Measurements from ENCODE around the gene TRAPPC6A. TPM values are rescaled to one million over a fixed set of nuclear protein-coding genes. Genes with fewer than 3 reads are reported as not detected.

Gene TRAPPC6A
- total RNA-seq, 2 donors from 2014 or later, result 17.5 to 33.5 TPM

DNA sequence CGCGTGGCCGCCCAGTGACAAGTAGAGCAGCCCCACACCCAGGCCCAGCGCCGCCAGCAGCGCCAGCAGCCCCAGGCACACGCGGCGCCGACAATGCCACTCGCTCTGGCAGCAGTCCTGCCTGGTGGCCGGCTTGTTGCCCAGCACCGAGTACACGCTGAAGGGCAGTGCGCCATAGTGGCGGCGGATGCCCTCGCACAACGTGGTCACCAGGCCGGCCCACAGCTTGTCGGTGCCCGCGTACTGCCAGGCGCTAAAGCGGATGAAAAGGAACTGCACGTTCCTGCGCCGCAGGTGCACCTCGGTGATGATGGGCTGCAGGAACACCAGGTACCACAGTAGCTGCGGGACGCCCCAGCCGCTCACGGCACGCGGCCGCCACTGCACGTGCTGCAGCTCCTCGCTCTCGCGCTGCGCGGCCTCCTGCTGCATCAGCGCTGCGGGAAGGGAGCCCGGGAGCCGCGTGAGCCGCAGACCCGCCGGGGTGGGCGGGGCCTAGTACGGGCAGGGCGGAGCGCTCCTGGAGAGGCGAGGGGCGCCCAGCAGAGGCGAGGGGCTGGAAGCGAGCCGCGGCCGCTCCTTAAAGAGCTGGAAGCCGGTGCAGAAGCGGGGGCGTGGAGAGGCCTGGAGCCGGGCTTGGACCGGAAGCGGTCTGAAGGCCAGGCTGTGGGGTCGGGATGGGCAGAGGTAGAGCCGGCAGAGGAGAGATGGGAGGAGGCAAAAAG lies 24.5 kb downstream of the TRAPPC6A start:
- DNase-seq (ENCODE audit: low spot score) (no peak), ATAC-seq (peak; percentile 20 to 25)
- Mint-ChIP-seq H3K4me1 (ENCODE audit: low read depth in 2 of 2) (peaks cover 11 to 19% of the 10 kb centered on the region in 2 donors), H3K27ac (no peak overlapping the region), H3K27me3 (peaks cover 6 to 19% of the 10 kb centered on the region in 2 donors), H3K9me3 (no peaks in the 10 kb centered on the region), H3K36me3 (no peaks in the 10 kb centered on the region), H3K4me3 (peak overlapping the region; percentile 73)

DNA sequence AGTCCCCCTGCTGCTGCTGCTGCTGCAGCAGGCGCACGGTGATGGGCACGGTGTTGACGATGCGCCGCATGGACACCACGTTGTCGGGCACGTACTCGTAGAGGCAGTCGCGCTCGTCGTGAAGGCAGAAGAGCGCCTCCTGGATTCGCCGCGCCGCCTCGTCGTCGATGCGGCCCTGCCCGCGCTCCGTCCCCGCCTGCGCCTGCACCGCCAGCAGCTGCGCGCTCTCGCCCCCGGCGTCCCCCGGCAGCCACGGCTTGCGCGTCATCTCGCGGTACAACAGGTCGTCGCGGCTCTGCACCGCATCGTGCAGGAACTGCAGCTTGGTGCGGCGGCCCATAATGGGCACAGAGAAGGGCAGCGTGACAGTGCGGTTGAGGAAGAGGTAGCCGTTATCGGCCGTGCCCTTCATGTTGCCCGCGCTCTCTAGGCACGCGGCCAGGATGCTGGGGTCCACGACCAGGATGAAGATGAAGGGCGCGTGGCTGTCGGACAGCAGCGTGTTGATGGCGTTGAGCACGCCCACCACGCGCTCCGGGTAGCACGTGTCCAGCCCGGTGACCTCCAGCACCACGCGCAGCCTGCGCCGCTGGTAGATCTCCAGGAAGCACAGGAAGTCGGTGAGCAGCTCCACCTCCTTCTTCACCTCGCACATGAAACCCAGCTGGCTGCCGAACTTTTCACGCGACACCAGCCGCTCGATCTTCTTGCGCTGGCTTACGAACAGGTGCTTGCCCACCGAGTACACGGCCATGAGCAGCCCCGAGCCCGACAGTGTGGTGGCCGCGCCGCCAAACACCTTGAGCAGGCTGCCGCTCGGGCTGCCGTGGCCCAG lies 25.3 kb downstream of the TRAPPC6A start:
- H3K4me1 Mint-ChIP-seq (ENCODE audit: low read depth in 2 of 2), result peaks cover 11 to 14% of the 10 kb centered on the region in 2 donors
- H3K27ac Mint-ChIP-seq, result peak overlapping the region in 1 of 2 donors; percentile 41
- no peak for DNase-seq (ENCODE audit: low spot score)
- peak overlapping the region; percentile 73 for H3K4me3 Mint-ChIP-seq
- peak; percentile 73 to 74 for ATAC-seq
- no peaks in the 10 kb centered on the region for H3K36me3 Mint-ChIP-seq
- peaks cover 0 to 15% of the 10 kb centered on the region in 2 donors for H3K27me3 Mint-ChIP-seq
- H3K9me3 Mint-ChIP-seq, result no peaks in the 10 kb centered on the region

DNA sequence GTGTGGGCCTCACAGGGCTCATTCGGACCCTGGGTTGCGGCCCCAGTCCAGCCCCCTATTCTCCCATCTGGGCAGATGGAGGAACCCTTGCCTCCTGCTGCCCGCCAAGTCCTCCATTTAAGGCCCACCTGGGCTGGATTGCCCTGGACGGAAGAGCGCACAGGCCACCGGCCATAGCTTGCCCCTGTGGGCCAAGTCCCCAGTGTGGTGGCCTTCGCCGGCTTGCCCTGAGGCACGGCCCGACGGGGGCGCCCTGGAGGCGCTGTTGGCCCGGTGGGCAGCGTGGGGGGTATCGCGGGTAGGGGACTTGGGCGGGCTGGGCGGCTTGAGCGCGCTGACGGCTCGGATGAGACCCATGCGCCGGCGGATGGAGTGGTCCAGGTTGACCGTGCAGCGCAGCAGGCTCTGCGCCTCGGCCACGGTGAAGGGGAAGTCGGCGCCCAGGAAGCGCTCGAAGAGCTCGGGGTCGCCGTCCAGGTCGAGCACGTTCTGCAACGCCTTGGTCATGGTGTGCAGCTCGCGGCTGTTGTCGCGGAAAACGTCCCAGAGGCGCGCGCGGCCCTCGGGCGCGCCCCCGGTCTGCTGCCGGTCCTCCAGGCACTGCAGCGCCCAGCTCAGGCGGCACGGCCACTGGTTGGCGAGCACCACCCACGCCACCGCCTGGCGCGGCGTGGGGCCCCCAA lies 26.1 kb downstream of the TRAPPC6A start:
- DNase-seq (ENCODE audit: low spot score) (no peak), ATAC-seq (no peak)
- no peaks in the 10 kb centered on the region for H3K9me3 Mint-ChIP-seq
- no peaks in the 10 kb centered on the region for H3K36me3 Mint-ChIP-seq
- no peak overlapping the region for H3K27ac Mint-ChIP-seq
- H3K4me3 Mint-ChIP-seq, result peak overlapping the region; percentile 73
- peaks cover 0 to 11% of the 10 kb centered on the region in 2 donors for H3K27me3 Mint-ChIP-seq
- H3K4me1 Mint-ChIP-seq (ENCODE audit: low read depth in 2 of 2), result peaks cover 11 to 14% of the 10 kb centered on the region in 2 donors

DNA sequence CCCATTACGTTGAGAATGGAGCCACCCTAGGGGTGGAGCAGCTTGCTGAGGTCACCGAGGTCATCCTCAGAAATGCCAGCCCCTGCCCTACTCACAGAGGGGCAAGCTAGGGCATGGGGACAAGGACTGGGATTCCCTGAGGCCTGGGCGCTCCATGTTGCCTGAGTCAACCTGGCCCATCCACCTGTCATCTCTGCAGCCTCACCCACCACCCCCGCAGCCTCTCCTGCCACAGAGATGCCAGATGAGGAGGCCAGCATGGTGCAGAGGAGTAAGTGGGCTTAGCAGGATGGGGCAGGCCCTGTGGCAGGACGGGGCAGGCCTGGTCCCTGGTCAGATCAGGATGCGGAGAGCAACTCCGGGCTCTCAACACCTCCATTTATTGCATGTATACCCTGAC lies 26.7 kb downstream of the TRAPPC6A start:
- Mint-ChIP-seq H3K27me3 (peaks cover 0 to 11% of the 10 kb centered on the region in 2 donors), H3K9me3 (no peaks in the 10 kb centered on the region), H3K27ac (no peak overlapping the region), H3K36me3 (no peaks in the 10 kb centered on the region), H3K4me1 (ENCODE audit: low read depth in 2 of 2) (peaks cover 11 to 14% of the 10 kb centered on the region in 2 donors), H3K4me3 (no peak overlapping the region)
- DNase-seq (ENCODE audit: low spot score), result no peak
- ATAC-seq, result no peak

DNA sequence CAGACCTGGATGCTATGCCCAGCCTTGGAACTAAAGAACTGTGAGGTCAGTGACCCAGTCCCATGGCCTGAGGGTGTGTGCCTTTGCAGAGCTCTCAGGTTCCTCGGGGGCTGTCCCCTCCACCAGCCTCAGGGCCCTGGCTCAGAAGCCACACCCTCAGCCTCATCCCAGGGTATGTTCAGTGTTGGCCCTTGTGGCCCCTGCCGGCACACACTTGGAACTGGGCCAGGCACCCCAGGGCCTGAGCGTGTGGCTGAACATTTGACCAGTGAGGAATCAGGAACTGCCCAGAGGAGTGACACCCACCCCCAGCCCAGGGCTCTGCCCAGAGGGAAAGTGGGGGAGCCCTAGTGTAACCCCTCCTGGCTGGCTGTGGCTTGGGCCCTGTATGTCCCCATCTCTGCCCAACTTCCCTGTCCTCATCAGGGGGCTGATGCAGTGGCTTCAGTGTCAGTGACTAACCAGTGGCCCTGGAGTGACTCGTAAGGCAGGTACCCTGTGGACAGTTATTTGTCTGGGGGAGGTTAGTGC lies 27.2 kb downstream of the TRAPPC6A start:
- no peak overlapping the region for H3K4me3 Mint-ChIP-seq

DNA sequence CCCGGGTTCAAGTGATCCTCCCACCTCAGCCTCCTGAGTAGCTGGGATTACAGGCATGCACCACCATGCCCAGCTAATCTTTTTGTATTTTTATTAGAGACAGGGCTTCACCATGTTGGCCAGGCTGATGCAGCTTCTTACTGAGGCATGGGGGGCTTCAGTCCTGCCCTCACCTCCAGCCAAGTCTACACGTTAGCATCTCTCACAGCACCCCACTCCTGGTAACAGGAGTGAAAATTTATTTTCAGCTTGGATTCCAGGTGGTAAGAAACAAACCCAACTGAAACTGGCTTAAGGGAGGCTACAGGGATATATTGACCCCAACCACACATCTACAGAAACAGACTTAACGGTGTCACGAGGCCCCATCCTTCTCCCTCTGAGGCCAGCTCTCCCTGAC lies 27.9 kb downstream of the TRAPPC6A start:
- H3K27ac Mint-ChIP-seq, result no peak overlapping the region
- H3K4me1 Mint-ChIP-seq (ENCODE audit: low read depth in 2 of 2), result peaks cover 11 to 14% of the 10 kb centered on the region in 2 donors
- DNase-seq (ENCODE audit: low spot score), result no peak
- no peak for ATAC-seq
- H3K4me3 Mint-ChIP-seq, result no peak overlapping the region
- no peaks in the 10 kb centered on the region for H3K9me3 Mint-ChIP-seq
- no peaks in the 10 kb centered on the region for H3K36me3 Mint-ChIP-seq
- H3K27me3 Mint-ChIP-seq, result peaks cover 0 to 9% of the 10 kb centered on the region in 2 donors

More for the DNA sequence above, 27.2 kb downstream of the TRAPPC6A start:
- peaks cover 11 to 14% of the 10 kb centered on the region in 2 donors for H3K4me1 Mint-ChIP-seq (ENCODE audit: low read depth in 2 of 2)
- H3K36me3 Mint-ChIP-seq, result no peaks in the 10 kb centered on the region
- no peak for DNase-seq (ENCODE audit: low spot score)
- H3K27me3 Mint-ChIP-seq, result peaks cover 0 to 11% of the 10 kb centered on the region in 2 donors
- ATAC-seq, result no peak
- no peaks in the 10 kb centered on the region for H3K9me3 Mint-ChIP-seq
- H3K27ac Mint-ChIP-seq, result no peak overlapping the region

DNA sequence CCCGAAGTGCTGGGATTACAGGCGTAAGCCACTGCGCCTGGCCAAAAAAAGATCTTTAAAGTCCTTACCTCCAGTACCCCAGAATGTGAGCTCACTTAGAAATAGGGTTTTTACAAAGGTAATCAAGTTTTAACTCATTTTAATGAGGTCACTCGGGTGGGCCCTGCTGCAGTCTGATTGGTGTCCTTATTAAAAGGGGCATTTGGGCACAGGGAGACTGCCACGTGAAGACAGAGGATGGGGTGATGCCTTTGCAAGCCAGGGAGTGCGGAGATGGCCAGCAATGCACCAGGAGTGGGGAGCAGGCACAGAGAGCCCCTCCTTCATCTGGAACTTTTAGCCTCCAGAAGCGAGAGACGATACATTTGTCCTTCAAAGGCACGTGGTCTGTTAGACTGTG lies 28.9 kb downstream of the TRAPPC6A start:
- H3K9me3 Mint-ChIP-seq, result no peaks in the 10 kb centered on the region
- H3K36me3 Mint-ChIP-seq, result no peaks in the 10 kb centered on the region
- peaks cover 0 to 7% of the 10 kb centered on the region in 2 donors for H3K27me3 Mint-ChIP-seq
- peaks cover 8 to 11% of the 10 kb centered on the region in 2 donors for H3K4me1 Mint-ChIP-seq (ENCODE audit: low read depth in 2 of 2)
- no peak overlapping the region for H3K27ac Mint-ChIP-seq
- ATAC-seq (no peak), DNase-seq (ENCODE audit: low spot score) (no peak)
- no peak overlapping the region for H3K4me3 Mint-ChIP-seq

DNA sequence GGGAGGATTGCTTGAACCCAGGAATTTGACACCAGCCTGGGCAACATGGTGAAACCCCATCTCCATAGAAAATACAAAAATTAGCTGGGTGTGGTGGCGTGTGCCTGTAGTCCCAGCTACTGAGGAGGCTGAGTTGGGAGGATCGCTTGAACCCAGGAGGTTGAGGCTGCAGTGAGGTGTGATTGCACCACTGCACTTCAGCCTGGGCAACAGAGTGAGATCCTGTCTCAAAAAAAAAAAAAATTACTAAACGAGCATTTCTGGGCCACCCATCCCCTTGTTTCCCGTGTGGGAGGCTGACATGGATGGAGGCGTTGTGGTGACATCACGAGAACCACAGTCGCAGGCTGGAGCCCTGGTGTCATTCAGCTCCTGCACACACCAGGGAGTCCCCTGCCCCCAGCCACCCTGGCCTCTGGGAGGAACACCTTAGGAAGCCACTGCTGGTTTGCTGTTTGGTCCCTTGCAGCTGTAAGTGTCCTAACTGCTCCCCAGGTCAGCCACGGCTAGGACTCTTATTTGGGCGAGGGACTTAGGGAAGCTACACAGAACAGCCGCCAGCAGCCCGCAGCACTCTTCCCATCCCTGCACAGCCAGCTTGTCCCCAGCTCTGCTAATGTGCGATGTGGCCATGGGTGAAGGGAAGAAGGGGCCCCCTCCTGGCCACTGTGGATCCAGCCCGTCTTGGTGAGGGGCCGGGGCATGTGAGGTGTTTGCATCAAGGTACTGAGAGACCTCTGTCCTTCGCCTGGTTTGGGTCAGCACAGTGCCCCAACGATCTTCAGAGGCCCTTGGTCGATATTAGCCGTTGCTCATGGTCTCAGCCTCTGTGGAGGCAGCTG lies 30.0 kb downstream of the TRAPPC6A start:
- no peaks in the 10 kb centered on the region for H3K9me3 Mint-ChIP-seq
- H3K27ac Mint-ChIP-seq, result no peak overlapping the region
- H3K36me3 Mint-ChIP-seq, result no peaks in the 10 kb centered on the region
- ATAC-seq, result no peak
- peaks cover 0 to 3% of the 10 kb centered on the region in 2 donors for H3K27me3 Mint-ChIP-seq
- H3K4me3 Mint-ChIP-seq, result no peak overlapping the region
- DNase-seq (ENCODE audit: low spot score), result no peak
- peaks cover 4 to 6% of the 10 kb centered on the region in 2 donors for H3K4me1 Mint-ChIP-seq (ENCODE audit: low read depth in 2 of 2)

DNA sequence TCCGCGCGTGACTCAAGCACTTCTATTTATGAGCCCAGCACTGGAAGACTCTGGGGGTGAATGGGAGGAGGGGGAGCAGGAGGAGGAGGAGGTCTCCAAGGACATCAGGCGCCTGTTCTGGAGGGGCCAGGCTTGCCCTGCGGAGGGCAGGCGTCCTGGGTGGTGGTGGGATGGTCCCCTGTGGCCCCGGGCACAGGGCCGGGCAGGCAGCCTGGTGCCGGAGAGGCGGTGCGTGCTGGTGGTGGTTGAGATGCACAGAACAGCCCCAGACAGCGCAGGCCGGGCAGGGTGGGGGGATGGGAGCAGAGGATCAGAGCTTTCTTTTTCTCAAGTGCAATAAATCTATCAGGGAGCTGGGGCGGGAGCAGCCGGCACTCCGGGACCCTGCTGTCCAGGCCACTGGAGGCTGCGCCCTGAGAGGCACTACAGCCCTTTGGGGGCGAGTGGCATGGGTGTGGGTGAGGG lies 31.3 kb downstream of the TRAPPC6A start:
- Mint-ChIP-seq H3K27me3 (no peaks in the 10 kb centered on the region), H3K4me1 (ENCODE audit: low read depth in 2 of 2) (peaks cover 0 to 4% of the 10 kb centered on the region in 2 donors), H3K36me3 (no peaks in the 10 kb centered on the region), H3K27ac (no peak overlapping the region), H3K9me3 (no peaks in the 10 kb centered on the region), H3K4me3 (no peak overlapping the region)
- ATAC-seq (no peak), DNase-seq (ENCODE audit: low spot score) (no peak)

DNA sequence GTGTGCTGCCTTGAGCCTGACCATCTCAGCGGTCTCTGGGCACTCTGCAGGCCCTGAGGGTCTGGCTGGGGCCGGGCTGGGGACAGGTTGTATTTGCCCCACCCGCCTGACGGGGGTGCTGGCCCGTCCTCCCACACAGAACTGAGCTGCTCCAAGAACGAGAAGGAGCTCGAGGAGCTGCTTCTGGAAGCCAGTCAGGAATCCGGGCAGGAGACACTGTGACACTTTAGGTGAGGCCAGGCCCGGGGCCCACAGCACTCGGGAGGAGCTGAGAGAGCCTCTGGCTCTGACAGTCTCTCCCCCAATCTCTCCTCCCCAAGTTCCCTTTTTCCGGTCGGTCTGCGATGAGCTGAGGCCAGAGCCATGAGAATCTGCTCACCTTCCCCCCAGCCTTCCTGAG lies 31.8 kb downstream of the TRAPPC6A start:
- ATAC-seq (no peak), DNase-seq (ENCODE audit: low spot score) (no peak)
- Mint-ChIP-seq H3K27ac (no peak overlapping the region), H3K27me3 (no peaks in the 10 kb centered on the region), H3K36me3 (no peaks in the 10 kb centered on the region), H3K9me3 (no peaks in the 10 kb centered on the region), H3K4me1 (ENCODE audit: low read depth in 2 of 2) (peaks cover 0 to 4% of the 10 kb centered on the region in 2 donors), H3K4me3 (no peak overlapping the region)

DNA sequence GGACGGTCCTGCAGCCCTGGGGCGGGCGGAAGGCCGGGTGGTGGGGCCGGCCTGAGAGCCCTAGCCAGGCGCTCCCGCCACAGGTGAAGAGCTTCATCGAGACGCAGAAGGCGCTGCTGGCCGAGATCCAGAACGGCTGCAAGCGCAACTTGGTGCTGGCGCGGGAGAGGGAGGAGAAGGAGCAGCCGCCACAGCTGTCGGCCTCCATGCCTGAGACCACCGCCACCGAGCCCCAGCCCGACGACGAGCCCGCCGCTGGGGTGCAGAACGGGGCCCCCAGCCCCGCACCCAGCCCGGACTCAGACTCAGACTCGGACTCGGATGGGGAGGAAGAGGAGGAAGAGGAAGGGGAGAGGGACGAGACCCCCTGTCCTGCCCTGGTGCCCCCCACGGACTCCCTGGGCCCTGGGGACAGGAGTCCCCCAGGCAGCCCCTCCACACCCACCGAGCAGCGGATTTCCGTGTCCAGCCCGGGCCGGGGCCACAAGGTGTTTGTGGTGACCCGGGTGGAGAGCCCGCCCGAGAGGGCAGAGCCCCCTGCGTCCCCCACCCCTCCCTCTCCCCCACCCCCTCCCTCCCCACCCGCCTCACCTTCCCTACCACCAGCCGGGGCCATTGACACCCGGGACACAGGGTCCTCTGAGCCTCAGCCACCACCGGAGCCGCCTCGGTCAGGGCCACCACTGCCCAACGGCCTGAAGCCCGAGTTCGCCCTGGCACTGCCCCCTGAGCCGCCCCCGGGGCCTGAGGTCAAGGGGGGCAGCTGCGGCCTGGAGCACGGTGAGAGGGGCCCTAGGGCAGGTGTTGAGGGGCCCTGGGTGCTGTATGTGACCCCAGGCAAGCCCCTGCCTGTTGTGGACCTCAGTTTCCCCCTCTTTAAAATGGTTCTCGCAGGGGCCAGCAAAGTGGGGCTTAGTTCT lies 32.5 kb downstream of the TRAPPC6A start:
- H3K9me3 Mint-ChIP-seq, result no peaks in the 10 kb centered on the region
- DNase-seq (ENCODE audit: low spot score) (no peak), ATAC-seq (no peak)
- H3K4me3 Mint-ChIP-seq, result no peak overlapping the region
- H3K4me1 Mint-ChIP-seq (ENCODE audit: low read depth in 2 of 2), result peaks cover 0 to 4% of the 10 kb centered on the region in 2 donors
- no peaks in the 10 kb centered on the region for H3K27me3 Mint-ChIP-seq
- no peak overlapping the region for H3K27ac Mint-ChIP-seq
- no peaks in the 10 kb centered on the region for H3K36me3 Mint-ChIP-seq
